DND-41 (cell line): ENCODE data around the gene AKAP13.

ENCODE experiments used
- ATAC-seq: fragments of 200-7000 bp; cut with Tn5 transposase; 3 replicates; pipeline ENCODE4 v1.9.1; 2021; ENCODE audit warnings: low read depth; ENCODE audit not compliant: insufficient read depth
- DNase-seq: peaks from one replicate; pipeline ENCODE4 v3.0.0-alpha.2; 2020
- H2AFZ ChIP-seq: 2 replicates; pipeline ENCODE4 v1.6.0; 2012; ENCODE audit warnings: low read depth, low read length
- H3K27ac ChIP-seq: 2 replicates; pipeline ENCODE4 v1.5.1; 2012; ENCODE audit warnings: low read length, inconsistent platforms
- H3K27me3 ChIP-seq: fragments of 200-600 bp; sonication (generic); 2 replicates; pipeline ENCODE4 v1.6.0; 2012; ENCODE audit warnings: low read length, mild to moderate bottlenecking, inconsistent platforms; ENCODE audit not compliant: insufficient read depth, poor library complexity
- H3K36me3 ChIP-seq: 2 replicates; pipeline ENCODE4 v1.5.1; 2012; ENCODE audit warnings: low read length, inconsistent platforms; ENCODE audit not compliant: insufficient read depth
- H3K4me1 ChIP-seq: 2 replicates; pipeline ENCODE4 v1.5.1; 2012; ENCODE audit warnings: mild to moderate bottlenecking, low read length; ENCODE audit not compliant: insufficient read depth
- H3K4me2 ChIP-seq: 2 replicates; pipeline ENCODE4 v1.6.0; 2012; ENCODE audit warnings: mild to moderate bottlenecking, moderate library complexity, low read length, inconsistent platforms; ENCODE audit not compliant: insufficient read depth
- H3K4me3 ChIP-seq, 2 experiments: fragments of 200-600 bp in 1 of 2; shearing (Covaris generic) in 1 of 2; 2 replicates each; pipeline ENCODE4 v1.5.1; 2012 to 2016; ENCODE audit warnings: inconsistent platforms in 2 of 2, low read length in 2 of 2, mild to moderate bottlenecking in 2 of 2, low read depth in 1 of 2, moderate library complexity in 1 of 2
- H3K79me2 ChIP-seq: 2 replicates; pipeline ENCODE4 v1.6.0; 2012; ENCODE audit warnings: low read length, inconsistent platforms; ENCODE audit not compliant: insufficient read depth
- H3K9ac ChIP-seq: 2 replicates; pipeline ENCODE4 v1.6.0; 2012; ENCODE audit warnings: low read depth, mild to moderate bottlenecking, inconsistent platforms, low read length, moderate library complexity
- H3K9me3 ChIP-seq: 2 replicates; pipeline ENCODE4 v1.5.1; 2012; ENCODE audit warnings: low read length, moderate library complexity, mild to moderate bottlenecking, inconsistent platforms; ENCODE audit not compliant: insufficient read depth, severe bottlenecking
- H4K20me1 ChIP-seq: 2 replicates; pipeline ENCODE4 v1.6.0; 2012; ENCODE audit warnings: low read length; ENCODE audit not compliant: insufficient read depth
- CTCF ChIP-seq: IDR thresholded peaks from 2 replicates; pipeline ENCODE4 v1.5.1; 2012; ENCODE audit warnings: borderline replicate concordance, low read length, moderate library complexity, mild to moderate bottlenecking; ENCODE audit not compliant: poor library complexity, severe bottlenecking; ENCODE audit errors: extremely low read depth
- EZH2 ChIP-seq: IDR thresholded peaks from 3 replicates; pipeline ENCODE4 v1.6.1; 2012; ENCODE audit warnings: borderline replicate concordance, low read depth, mild to moderate bottlenecking, moderate library complexity, low read length, inconsistent platforms; ENCODE audit not compliant: severe bottlenecking

Gene AKAP13

DNA sequence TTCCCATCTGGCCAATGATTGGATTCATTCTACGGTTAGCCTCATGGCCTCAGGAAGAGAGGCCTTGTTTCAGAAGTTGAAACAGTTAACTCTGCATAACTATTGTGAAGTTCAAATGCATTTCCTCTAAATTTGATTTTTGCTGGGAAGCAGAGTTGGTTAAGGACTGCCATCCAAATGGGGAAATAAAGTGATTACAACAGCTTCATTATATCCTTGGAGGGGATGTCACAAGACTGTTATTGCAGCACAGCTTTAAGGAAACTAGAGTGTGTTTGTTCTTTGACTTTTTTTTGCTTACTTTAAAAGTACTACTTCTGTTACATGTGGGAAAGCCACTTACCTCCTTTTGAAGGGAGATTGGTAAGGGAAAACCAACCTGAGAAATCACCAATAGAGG lies 164.8 kb downstream of the AKAP13 start:
- Histone ChIP-seq H3K9ac (no peak overlapping the region), H4K20me1 (no peaks in the 10 kb centered on the region), H3K79me2 (no peaks in the 10 kb centered on the region), H3K36me3 (0 out of 2 replicates have a peak, but pooled peaks cover 4% of the 10 kb centered on the region), H3K4me1 (no peaks in the 10 kb centered on the region), H3K4me3 (no peak overlapping the region), H3K9me3 (no peaks in the 10 kb centered on the region), H3K4me2 (no peak overlapping the region), H2AFZ (no peak overlapping the region), H3K27me3 (no peaks in the 10 kb centered on the region), H3K27ac (no peak overlapping the region)
- no peak for TF ChIP-seq CTCF
- TF ChIP-seq EZH2 = no peak
- DNase-seq (no peak), ATAC-seq (no peak)

DNA sequence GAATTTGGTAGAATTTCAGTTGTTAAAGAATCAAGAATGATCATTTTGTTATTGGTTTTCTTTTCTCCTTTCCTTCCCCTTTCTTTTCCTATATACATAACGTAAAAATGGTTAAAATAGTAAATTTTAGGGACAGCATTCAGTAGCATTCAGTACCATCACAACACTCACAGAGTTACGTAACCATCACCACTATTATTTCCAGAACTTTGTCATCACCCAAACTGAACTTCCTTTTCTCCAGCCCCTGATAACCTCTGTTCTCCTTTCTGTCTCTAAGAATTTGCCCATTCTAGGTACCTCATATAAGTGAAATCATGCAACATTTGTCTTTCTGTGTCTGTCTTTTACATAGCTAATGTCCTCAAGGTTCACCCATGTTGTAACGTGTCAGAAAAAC lies 165.3 kb downstream of the AKAP13 start:
- Histone ChIP-seq H2AFZ (no peak overlapping the region), H3K4me1 (no peaks in the 10 kb centered on the region), H3K27ac (no peak overlapping the region), H3K4me3 (no peak overlapping the region), H3K4me2 (no peak overlapping the region), H3K9ac (no peak overlapping the region), H3K27me3 (no peaks in the 10 kb centered on the region), H4K20me1 (no peaks in the 10 kb centered on the region), H3K79me2 (no peaks in the 10 kb centered on the region), H3K9me3 (no peaks in the 10 kb centered on the region), H3K36me3 (0 out of 2 replicates have a peak, but pooled peaks cover 4% of the 10 kb centered on the region)
- no peak for ATAC-seq
- no peak for TF ChIP-seq CTCF
- no peak for TF ChIP-seq EZH2
- no peak for DNase-seq

DNA sequence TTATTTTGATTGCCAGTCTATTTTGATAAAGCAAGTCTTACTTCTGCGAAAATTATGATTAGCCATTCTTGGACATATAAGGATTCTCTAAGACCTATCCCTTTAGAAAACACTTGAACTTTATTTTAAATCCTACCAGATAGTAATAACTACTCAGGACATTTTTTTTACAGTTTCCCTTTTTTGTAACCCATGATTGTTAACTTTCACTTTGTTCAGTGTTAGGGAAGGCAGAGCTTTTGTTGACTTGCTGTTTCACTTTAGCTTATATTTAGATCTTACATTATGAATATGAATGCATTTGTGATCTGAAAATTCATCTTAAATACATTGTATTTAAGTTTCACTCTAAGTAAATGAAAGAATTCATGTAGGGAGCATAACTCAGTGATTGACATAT lies 167.0 kb downstream of the AKAP13 start:
- no peak for TF ChIP-seq EZH2
- TF ChIP-seq CTCF = no peak

GRCh38 chr15:85550283-85550682 lies 169.9 kb downstream of the AKAP13 start:
- no peaks in the 10 kb centered on the region for H3K9me3 ChIP-seq
- TF ChIP-seq CTCF (no peak), EZH2 (no peak)
- H3K4me2 ChIP-seq = no peak overlapping the region
- no peak overlapping the region for H3K9ac ChIP-seq
- H3K4me3 ChIP-seq = no peak overlapping the region
- H3K79me2 ChIP-seq = no peaks in the 10 kb centered on the region
- no peak for ATAC-seq
- no peak for DNase-seq
- H3K36me3 ChIP-seq = no peaks in the 10 kb centered on the region; the same call in 1 of the 2 replicates
- H3K27me3 ChIP-seq = no peaks in the 10 kb centered on the region
- no peak overlapping the region for H2AFZ ChIP-seq
- no peak overlapping the region for H3K27ac ChIP-seq
- H3K4me1 ChIP-seq = no peaks in the 10 kb centered on the region
- H4K20me1 ChIP-seq = no peaks in the 10 kb centered on the region

More for the DNA sequence above, 167.0 kb downstream of the AKAP13 start:
- no peak for DNase-seq
- H3K27ac ChIP-seq = no peak overlapping the region
- H3K9ac ChIP-seq = no peak overlapping the region
- H3K9me3 ChIP-seq = no peaks in the 10 kb centered on the region
- no peak overlapping the region for H3K4me3 ChIP-seq
- ATAC-seq = no peak
- no peaks in the 10 kb centered on the region for H3K79me2 ChIP-seq
- H3K27me3 ChIP-seq = no peaks in the 10 kb centered on the region
- H3K36me3 ChIP-seq = 0 out of 2 replicates have a peak, but pooled peaks cover 4% of the 10 kb centered on the region
- H2AFZ ChIP-seq = no peak overlapping the region
- no peaks in the 10 kb centered on the region for H3K4me1 ChIP-seq
- H3K4me2 ChIP-seq = no peak overlapping the region
- no peaks in the 10 kb centered on the region for H4K20me1 ChIP-seq
